ENCODE data around the gene FNTB. TPM values are rescaled to one million over a fixed set of nuclear protein-coding genes. Genes with fewer than 3 reads are reported as not detected.

Gene FNTB
- total and polyA plus RNA-seq, 2 of the 8 experiments (the other 6 are each of a cell fraction or from before 2014, with no cell fraction given), result 16.0 to 20.7 TPM

- TF ChIP-seq CHD7 (IDR thresholded peaks at IDR 0.05; ENCODE audit: insufficient replicate concordance, low read length), result no peak
- no peak for TF ChIP-seq TBP (IDR thresholded peaks at IDR 0.05; ENCODE audit: low read depth, low read length)
- no peak for TF ChIP-seq SUZ12 (IDR thresholded peaks at IDR 0.05; ENCODE audit: low read length)
- TF ChIP-seq MAX (IDR thresholded peaks at IDR 0.05), result no peak
- TF ChIP-seq CBX8 (IDR thresholded peaks at IDR 0.05; ENCODE audit: borderline replicate concordance, low read depth, low read length), result no peak
- no peak for TF ChIP-seq ATF3 (IDR thresholded peaks at IDR 0.05; ENCODE audit: insufficient read depth, low read depth, low read length)
- no peak for TF ChIP-seq USF2 (IDR thresholded peaks at IDR 0.05; ENCODE audit: low read length)
- no peak for TF ChIP-seq MAFK (IDR thresholded peaks at IDR 0.05; ENCODE audit: low read depth, low read length)
- TF ChIP-seq EZH2 (IDR thresholded peaks at IDR 0.05; ENCODE audit: low read depth, low read length, severe bottlenecking), result no peak
- TF ChIP-seq CHD1 (IDR thresholded peaks at IDR 0.05; ENCODE audit: low read depth, low read length), result no peak
These were observed 105.7 kb downstream of the FNTB start (continued) for GRCh38 chr14:65092349-65092748.
